Diencephalon (tissue), 1 donor: ENCODE measurements around the gene RNF34. TPM values are rescaled to one million over a fixed set of nuclear protein-coding genes. Genes with fewer than 3 reads are reported as not detected.

Source experiments
- total RNA-seq: library from RNA; depleted of rRNA; stranded (reverse); fragments of >200 nt; gene quantifications from one replicate; pipeline ENCODE4 v1.2.3, GENCODE V29; 2014

The RNF34 gene, protein sequence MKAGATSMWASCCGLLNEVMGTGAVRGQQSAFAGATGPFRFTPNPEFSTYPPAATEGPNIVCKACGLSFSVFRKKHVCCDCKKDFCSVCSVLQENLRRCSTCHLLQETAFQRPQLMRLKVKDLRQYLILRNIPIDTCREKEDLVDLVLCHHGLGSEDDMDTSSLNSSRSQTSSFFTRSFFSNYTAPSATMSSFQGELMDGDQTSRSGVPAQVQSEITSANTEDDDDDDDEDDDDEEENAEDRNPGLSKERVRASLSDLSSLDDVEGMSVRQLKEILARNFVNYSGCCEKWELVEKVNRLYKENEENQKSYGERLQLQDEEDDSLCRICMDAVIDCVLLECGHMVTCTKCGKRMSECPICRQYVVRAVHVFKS
- 75.9 TPM for total RNA-seq

DNA sequence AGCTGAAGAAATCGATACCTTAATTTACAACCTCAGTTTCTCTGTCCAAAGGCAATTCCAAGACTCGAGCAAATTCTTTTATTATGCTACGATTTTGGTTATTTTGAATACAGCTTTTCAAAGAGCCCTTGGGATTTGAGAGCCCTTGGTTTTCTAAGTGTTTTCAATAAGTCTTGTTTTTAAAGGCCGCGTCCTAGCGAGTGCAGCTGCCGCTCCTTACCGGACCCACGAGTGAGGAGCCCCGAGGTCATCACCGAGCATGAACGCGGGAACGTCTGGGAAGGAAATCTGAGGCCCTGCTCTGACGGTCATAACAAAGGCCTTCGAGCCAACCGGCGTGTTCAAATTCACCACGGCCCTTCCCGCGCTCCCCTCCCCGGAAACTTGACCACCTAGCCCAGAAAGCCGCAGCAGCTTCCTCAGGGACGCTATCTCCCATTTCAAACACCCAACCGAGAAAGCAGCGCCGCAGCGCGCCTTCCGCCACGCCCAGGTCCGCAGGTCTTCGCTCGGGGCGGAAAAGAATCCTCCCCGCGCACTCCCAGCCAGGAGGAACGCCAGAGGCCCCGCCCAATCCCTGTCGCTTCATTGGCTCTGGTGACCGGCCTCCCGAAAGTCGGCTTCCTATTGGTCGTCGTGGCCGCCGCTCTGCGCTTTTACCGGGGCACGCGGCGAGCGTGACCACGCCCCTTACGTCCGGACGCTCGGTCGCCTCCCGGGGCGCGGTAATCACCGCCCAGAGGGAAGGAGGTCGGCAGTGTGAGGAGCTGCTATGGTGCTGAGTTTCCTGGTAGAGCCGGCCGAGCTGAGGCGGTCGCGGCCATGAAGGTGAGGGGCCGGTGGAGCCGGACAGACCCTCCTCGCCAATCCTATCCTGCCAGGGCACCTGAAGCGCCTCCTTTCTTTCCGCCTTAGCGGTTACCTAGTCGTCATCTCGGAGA, at the start of gene RNF34:
RNF34 (plus strand) TSS at position 728 of the 941 bp plus-strand sequence; CDS start at position 823, 95 bp downstream.

DNA sequence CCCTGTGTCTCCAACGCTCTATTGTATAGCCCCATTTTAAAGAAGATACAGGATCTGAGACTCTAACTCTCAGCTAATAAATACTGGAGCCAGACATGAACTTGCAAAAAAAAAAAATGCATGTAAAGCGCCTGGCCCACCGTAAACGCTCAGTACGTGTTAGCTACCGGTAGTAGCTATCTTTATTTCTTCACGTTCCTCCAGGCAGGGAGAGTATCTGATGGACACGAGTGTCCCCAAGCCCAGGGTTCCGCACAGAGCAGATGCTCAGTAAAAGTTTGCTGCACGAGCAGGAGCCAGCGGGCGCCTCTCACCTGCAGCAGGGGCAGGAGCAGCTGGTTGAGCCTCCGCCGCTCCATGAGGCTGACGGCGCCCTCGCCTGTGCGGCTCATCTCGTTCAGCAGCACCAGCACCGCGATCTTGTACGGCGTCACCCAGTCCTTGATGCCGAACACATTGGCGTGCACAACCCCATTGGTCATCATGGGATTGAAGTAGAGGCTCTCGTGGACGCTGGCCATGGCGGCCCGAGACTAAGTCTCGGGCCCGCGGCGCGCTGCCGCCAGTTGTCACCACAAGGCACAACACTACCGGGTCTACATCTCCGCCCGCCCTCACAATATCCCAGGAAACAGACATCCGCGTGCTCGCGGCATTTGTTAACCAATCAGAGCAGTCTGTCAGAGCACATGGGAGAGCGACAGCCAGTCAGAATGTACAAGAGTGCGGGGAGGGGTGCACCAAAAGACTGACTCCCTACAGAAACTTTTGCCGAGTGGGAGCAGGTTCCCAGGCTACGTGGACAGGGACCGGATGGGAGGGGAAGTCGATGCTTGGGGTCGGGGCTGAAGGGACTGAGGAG, 47.9 kb upstream of the RNF34 start, which contains the start of gene ANAPC5:
ANAPC5 (minus strand) TSS at position 592 of the 862 bp plus-strand sequence; CDS start at position 521, 71 bp downstream.

Other genes starting within 250 kb of the RNF34 start
- gene P2RX4, start 190.0 kb upstream of the RNF34 start, total RNA-seq: 8.8 TPM
- gene CAMKK2, start 103.4 kb upstream of the RNF34 start, total RNA-seq: 27.5 TPM
- 125 TPM for gene ANAPC5, start 47.7 kb upstream of the RNF34 start, total RNA-seq
- gene KDM2B, start 180.9 kb downstream of the RNF34 start, total RNA-seq: 51.7 TPM
- 3.9 TPM for gene ORAI1, start 226.4 kb downstream of the RNF34 start, total RNA-seq